HUES6 (cell line): ENCODE results near the gene TMEM181.
"Not testable (repeated sequence)": the region's sequence is repeated elsewhere in the genome, so short reads cannot be mapped to it uniquely, and the experiment has no call there.

Experiments used
- H3K27ac ChIP-seq: 2 replicates; pipeline ENCODE4 v1.7.0; 2013; ENCODE audit warnings: low read depth, mild to moderate bottlenecking, low read length, inconsistent platforms
- H3K27me3 ChIP-seq: 2 replicates; pipeline ENCODE4 v1.6.1; 2013; ENCODE audit warnings: low read length; ENCODE audit not compliant: control insufficient read depth, insufficient read depth
- H3K36me3 ChIP-seq: 2 replicates; pipeline ENCODE4 v1.6.1; 2013; ENCODE audit warnings: low read length; ENCODE audit not compliant: control insufficient read depth, insufficient read depth
- H3K4me1 ChIP-seq: 2 replicates; pipeline ENCODE4 v1.6.1; 2013; ENCODE audit warnings: low read length; ENCODE audit not compliant: control insufficient read depth, insufficient read depth
- H3K4me3 ChIP-seq: 2 replicates; pipeline ENCODE4 v1.5.1; 2013; ENCODE audit warnings: low read depth, low read length
- H3K9ac ChIP-seq: one replicate; pipeline ENCODE4 v1.6.1; 2013; ENCODE audit warnings: mild to moderate bottlenecking, low read length
- H3K9me3 ChIP-seq: 2 replicates; pipeline ENCODE4 v1.6.1; 2013; ENCODE audit warnings: low read depth, low read length; ENCODE audit not compliant: control insufficient read depth, insufficient read depth

Gene TMEM181

GRCh38 chr6:158521759-158522158 lies 38.1 kb upstream of the TMEM181 start:
- Histone ChIP-seq H3K4me1 (peaks cover 10% of the 10 kb centered on the region), H3K4me3 (no peak overlapping the region), H3K27ac (no peak overlapping the region), H3K9me3 (no peaks in the 10 kb centered on the region), H3K9ac (no peak overlapping the region), H3K36me3 (no peaks in the 10 kb centered on the region), H3K27me3 (no peaks in the 10 kb centered on the region)

GRCh38 chr6:158522616-158523015 lies 37.3 kb upstream of the TMEM181 start:
- Histone ChIP-seq H3K4me3 (no peak overlapping the region), H3K36me3 (no peaks in the 10 kb centered on the region), H3K9ac (no peak overlapping the region), H3K9me3 (no peaks in the 10 kb centered on the region), H3K4me1 (peaks cover 8% of the 10 kb centered on the region), H3K27me3 (no peaks in the 10 kb centered on the region), H3K27ac (no peak overlapping the region)

- H3K36me3 ChIP-seq = no peaks in the 10 kb centered on the region
Observed at GRCh38 chr6:158524311-158524710, 35.6 kb upstream of the TMEM181 start.

GRCh38 chr6:158527858-158528257 lies 32.0 kb upstream of the TMEM181 start:
- not testable (repeated sequence) for H3K27me3 ChIP-seq, H3K9ac ChIP-seq, H3K27ac ChIP-seq, H3K9me3 ChIP-seq, H3K36me3 ChIP-seq, H3K4me3 ChIP-seq, H3K4me1 ChIP-seq

More at GRCh38 chr6:158524311-158524710, 35.6 kb upstream of the TMEM181 start:
- H3K4me1 ChIP-seq = peaks cover 3% of the 10 kb centered on the region; the same call in 1 of the 2 replicates
- H3K4me3 ChIP-seq = no peak overlapping the region
- H3K27ac ChIP-seq = no peak overlapping the region
- H3K9ac ChIP-seq = no peak overlapping the region
- no peaks in the 10 kb centered on the region for H3K27me3 ChIP-seq
- H3K9me3 ChIP-seq = no peaks in the 10 kb centered on the region; the same call in 1 of the 2 replicates

- Histone ChIP-seq H3K4me1 (no peaks in the 10 kb centered on the region), H3K27ac (no peak overlapping the region), H3K9me3 (no peaks in the 10 kb centered on the region; the same call in 1 of the 2 replicates), H3K36me3 (no peaks in the 10 kb centered on the region), H3K9ac (no peak overlapping the region), H3K27me3 (no peaks in the 10 kb centered on the region; the same call in 1 of the 2 replicates), H3K4me3 (no peak overlapping the region)
Observed at GRCh38 chr6:158528826-158529225, 31.1 kb upstream of the TMEM181 start.

GRCh38 chr6:158529629-158530028 lies 30.3 kb upstream of the TMEM181 start:
- H3K27ac ChIP-seq = no peak overlapping the region
- no peaks in the 10 kb centered on the region for H3K36me3 ChIP-seq
- H3K27me3 ChIP-seq = no peaks in the 10 kb centered on the region; the same call in 1 of the 2 replicates
- H3K4me1 ChIP-seq = no peaks in the 10 kb centered on the region
- no peaks in the 10 kb centered on the region; the same call in 1 of the 2 replicates for H3K9me3 ChIP-seq
- H3K9ac ChIP-seq = no peak overlapping the region
- no peak overlapping the region for H3K4me3 ChIP-seq

- H3K36me3 ChIP-seq = no peaks in the 10 kb centered on the region
- peaks cover 5% of the 10 kb centered on the region; the same call in 1 of the 2 replicates for H3K4me1 ChIP-seq
- H3K27me3 ChIP-seq = no peaks in the 10 kb centered on the region; the same call in 1 of the 2 replicates
- no peak overlapping the region for H3K27ac ChIP-seq
- H3K9me3 ChIP-seq = no peaks in the 10 kb centered on the region; the same call in 1 of the 2 replicates
- H3K4me3 ChIP-seq = no peak overlapping the region
- H3K9ac ChIP-seq = no peak overlapping the region
Observed at GRCh38 chr6:158531566-158531965, 28.3 kb upstream of the TMEM181 start.

DNA sequence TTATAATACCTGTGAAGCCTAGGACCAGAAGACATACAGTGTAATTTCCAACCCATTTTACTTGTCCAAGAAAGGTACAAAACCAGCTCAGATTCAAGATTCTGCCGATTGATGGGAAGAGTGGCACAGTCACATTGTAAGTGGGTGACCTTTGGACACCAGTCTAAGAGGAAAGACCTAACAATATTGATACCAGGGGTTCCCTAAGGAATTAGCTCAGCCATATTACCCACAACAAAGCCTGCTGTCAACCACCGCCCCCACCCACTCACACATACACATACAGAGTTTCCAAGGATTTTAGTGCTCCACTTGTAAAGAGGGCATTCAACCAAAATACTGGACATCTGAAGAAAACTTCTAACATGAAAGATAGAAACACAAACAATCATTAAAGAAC lies 27.9 kb upstream of the TMEM181 start:
- Histone ChIP-seq H3K27me3 (no peaks in the 10 kb centered on the region; the same call in 1 of the 2 replicates), H3K27ac (no peak overlapping the region), H3K9ac (no peak overlapping the region), H3K36me3 (no peaks in the 10 kb centered on the region), H3K4me3 (no peak overlapping the region), H3K4me1 (peaks cover 5% of the 10 kb centered on the region; the same call in 1 of the 2 replicates), H3K9me3 (no peaks in the 10 kb centered on the region; the same call in 1 of the 2 replicates)

- Histone ChIP-seq H3K9ac (peak overlapping the region; percentile 67), H3K4me3 (peak overlapping the region; percentile 78), H3K27ac (peak overlapping the region; percentile 34; the same call in 1 of the 2 replicates), H3K4me1 (peaks cover 5% of the 10 kb centered on the region), H3K36me3 (no peaks in the 10 kb centered on the region), H3K9me3 (no peaks in the 10 kb centered on the region), H3K27me3 (peaks cover 5% of the 10 kb centered on the region; the same call in 1 of the 2 replicates)
Observed at GRCh38 chr6:158536084-158536890, 23.6 kb upstream of the TMEM181 start.

DNA sequence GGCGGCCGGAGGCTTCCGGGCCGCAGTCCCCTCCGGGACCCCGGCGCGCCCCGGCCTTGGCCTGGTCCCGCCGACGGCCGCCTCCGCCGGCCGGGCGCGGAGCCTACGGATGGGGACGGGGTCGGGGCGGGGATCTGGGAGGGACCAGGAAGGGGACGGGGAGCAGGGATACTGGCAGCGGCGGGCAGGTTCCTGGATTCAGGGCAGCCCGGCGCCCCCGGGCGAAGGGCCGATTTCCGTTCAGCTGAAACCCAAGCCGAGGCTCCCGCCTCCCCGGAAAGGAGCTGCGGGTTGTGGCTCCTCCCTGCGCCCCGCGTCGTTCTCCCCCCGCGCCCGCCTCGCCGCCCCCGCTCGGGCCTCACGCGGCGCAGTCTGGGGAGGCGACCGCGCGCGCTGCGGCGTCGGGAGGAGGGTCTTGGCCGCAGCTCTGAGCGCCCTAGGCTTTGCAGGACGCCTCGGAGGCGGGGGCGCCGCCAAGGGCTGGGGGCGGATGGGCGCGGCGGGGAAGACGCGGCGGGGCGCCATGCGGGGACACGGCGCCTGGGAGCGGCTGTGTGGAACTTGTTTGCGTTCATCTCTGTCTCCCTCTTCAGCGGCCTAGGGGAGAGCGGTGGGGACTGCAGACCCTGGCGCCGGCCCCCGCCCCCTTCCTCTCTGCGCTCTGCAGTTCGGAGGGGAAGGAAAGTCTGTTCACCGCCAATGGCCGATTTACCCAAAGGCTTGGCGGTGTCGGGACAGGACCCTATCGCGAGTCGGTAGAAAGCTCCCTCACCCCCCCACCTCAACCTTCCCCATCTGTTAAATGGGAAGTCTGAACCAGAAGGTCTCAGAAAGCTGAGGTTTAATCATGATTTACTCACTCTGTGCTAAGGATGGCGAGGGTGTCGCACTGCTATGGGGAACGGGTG lies 22.7 kb upstream of the TMEM181 start:
- H3K9ac ChIP-seq = peak overlapping the region; percentile 67
- peaks cover 5% of the 10 kb centered on the region; the same call in 1 of the 2 replicates for H3K27me3 ChIP-seq
- H3K36me3 ChIP-seq = no peaks in the 10 kb centered on the region
- no peaks in the 10 kb centered on the region for H3K9me3 ChIP-seq
- H3K4me1 ChIP-seq = peaks cover 5% of the 10 kb centered on the region
- peak overlapping the region; percentile 78 for H3K4me3 ChIP-seq
- no peak overlapping the region; the same call in 1 of the 2 replicates for H3K27ac ChIP-seq
